Measurements from ENCODE around the gene TMTC1.
"Not testable (repeated sequence)": the region's sequence is repeated elsewhere in the genome, so short reads cannot be mapped to it uniquely, and the experiment has no call there.

Gene TMTC1

DNA sequence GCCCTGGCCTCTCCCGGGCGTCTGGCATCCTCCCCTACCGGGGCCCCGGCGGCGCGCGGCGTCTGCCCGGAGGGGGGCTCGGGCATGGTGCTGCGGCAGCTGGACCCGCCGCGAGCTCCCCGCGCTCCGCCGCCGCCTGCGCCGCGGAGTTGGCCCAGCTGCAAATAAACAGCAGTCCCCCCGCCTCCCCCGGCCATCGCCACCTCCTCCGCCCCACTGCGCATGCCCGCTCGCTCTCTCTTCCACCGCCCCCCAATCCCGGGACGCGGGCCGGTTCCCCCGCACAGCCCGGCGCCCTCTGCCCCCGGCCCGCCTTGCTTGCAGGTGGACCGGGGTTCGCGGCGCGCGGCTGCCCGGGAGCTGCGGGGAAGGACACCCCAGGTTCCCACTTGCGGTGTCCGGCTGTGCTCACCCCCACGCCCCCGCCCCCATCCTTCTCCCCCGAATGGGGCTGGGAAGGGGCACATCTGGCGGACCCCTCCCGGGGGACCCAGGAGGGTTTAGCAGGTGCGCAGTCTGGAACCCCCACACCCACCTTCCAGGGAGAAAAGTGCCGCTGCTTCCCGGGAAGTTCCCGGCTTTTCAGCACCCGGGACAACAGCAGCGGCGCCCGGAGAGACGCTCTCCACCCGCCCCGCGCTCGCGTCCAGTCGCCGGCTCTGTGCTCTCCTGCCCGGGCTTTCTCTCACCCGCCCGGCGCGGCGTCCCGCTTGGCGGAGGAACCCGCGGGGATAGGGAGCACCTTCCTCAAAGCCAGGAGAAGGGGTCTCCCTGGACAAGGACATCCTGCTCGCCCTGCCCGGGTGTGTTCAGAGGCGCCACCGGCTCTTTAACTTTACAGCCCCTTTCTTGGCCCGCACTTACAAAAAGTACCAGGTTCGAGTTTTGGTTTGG is at the start of gene TMTC1:
TSS of gene TMTC1 (minus strand) at position 170 of the 894 bp plus-strand sequence. CDS start 191 bp downstream, outside the sequence.
- DNase-seq (ENCODE audit: low spot score): no peak

DNA sequence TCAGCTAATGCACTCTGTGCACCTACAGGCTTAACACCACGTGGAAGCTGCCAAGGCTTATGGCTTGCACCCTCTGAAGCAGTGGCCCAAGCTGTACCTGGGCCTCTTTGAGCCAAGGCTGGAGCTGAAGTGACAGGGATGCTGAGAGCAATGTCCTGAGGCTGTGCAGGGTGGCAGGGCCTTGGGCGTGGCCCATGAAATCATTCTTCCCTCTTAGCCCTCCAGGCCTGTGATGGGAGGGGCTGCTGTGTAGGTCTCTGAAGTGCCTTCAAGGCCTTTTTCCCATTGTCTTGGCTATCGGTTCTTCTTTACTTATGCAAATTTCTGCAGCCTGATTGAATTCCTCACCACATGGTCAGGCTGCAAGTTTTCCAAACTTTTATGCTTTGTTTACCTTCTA is 47.4 kb upstream of the TMTC1 start:
- DNase-seq (ENCODE audit: low spot score): no peak

DNA sequence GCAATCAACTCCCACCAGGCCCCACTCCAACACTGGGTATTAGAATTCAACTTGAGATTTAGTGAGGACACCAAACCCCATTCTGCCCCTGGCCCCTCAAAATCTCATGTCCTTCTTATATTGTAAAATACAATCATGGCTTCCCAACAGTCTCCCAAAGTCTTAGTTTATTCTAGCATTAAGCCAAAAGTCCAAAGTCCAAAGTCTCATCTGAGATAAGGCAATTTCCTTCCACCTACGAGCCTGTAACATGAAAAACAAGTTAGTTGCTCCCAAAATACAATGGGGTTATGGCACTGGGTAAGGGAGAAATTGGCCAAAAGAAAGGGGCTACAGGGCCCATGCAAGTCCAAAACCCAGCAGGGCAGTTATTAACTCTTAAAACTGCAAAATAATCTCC is 46.6 kb upstream of the TMTC1 start:
- DNase-seq (ENCODE audit: low spot score): no peak

DNA sequence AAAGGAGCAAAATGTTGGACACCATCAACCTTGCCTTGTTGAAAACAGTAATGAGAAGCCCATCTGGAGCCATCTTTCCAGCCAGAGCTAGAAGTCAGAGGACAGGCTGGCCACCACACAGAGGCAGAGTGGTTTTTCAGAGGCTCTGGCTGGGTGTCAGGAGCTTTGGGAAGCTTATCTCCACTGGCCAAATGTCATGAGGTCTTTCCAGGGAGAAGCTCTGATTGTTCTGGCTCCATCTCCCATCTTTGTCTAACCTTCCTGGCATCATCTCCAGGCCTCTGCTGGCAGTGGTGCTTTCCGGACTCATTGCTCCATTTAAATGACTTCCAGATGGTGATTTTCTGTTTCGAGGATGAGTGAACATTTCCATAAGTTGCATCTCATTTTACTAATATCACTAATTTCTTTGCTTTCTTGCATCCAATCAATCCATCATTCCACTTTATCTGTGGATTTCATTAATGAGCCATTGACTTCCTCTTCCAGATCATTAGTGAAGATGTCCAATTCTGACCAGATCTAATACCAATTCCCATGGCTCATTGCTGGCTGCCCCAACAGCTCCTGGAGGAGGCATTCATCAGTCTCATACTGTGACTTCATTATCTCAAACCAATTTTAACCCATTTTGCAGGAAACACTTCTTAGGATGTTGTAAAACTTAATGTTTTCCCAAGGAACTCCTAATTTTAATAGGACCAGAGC is 35.3 kb upstream of the TMTC1 start:
- DNase-seq (ENCODE audit: low spot score): no peak

DNA sequence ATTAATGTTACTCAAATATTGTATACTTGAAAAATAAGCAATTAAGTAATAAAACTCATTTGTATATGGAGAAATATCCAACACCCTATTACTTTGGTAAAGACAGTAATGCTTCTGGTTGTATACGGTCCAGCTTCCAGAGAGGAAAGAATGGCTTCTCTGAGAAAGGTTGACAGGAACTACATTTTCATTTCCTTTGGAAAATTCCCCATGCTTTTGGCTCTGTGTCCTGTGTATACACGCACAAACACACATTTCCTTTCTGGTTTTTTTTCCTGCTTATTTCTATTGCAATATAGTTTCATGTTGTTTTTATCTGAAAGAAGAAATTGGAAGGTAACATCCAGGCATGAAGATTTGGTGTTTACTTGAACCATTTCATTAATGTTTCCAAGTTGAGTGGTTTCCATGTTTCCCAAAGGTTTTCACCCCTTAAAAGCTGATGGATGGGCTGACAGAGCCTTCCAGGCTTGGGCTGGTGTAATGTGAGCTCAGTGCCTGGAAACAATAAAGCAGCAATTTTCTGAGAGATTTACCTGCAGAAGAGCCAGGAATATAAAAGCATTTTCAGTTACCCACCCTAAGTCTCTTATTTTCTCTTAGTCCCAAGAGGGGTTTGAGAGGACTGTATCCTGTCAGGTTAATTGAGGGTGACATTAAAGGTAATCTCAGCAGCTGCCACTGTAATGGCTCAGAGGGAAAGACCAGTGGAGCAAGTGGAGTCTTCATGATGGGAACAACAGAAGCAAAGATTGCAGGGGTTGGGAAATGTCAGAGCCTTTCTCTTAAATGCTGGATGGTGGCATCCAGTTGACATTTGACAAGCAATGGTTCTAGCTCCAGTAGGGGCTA is 33.4 kb upstream of the TMTC1 start:
- DNase-seq (ENCODE audit: low spot score): no peak

DNA sequence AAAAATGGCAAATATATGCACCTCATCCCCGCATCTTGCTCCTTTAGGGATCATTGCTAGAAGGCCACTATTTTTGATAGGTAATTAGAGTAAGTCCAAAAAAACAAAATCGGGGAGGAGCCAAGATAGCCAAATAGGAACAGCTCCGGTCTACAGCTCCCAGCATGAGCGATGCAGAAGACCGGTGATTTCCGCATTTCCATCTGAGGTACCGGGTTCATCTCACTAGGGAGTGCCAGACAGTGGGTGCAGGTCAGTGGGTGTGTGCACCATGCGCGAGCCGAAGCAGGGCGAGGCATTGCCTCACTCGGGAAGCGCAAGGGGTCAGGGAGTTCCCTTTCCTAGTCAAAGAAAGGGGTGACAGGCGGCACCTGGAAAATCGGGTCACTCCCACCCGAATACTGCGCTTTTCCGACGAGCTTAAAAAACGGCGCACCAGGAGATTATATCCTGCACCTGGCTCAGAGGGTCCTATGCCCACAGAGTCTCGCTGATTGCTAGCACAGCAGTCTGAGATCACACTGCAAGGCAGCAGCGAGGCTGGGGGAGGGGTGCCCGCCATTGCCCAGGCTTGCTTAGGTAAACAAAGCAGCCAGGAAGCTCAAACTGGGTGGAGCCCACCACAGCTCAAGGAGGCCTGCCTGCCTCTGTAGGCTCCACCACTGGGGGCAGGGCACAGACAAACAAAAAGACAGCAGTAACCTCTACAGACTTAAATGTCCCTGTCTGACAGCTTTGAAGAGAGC is 26.0 kb upstream of the TMTC1 start:
- DNase-seq (ENCODE audit: low spot score): not testable (repeated sequence)

DNA sequence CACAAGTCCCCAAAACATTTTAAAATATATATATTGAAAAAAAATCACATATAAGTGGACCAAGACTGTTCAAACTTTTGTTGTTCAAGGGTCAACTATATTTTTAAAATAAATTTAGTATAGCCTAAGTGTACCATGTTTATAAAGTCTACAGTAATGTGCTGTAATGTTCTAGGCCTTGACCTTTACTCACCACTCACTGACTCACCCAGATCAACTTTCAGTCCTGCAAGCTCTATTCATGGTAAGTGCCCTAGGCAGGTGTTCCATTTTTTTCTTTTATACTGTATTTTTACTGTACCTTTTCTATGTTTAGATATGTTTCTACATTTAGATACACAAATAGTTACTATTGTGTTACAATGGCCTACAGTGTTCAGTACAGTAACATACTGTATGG is 23.4 kb upstream of the TMTC1 start:
- no peak for DNase-seq (ENCODE audit: low spot score)

- DNase-seq (ENCODE audit: low spot score): no peak
These were observed 20.3 kb upstream of the TMTC1 start for GRCh38 chr12:29804019-29804418.

- DNase-seq (ENCODE audit: low spot score): no peak
These were observed 15.8 kb upstream of the TMTC1 start for GRCh38 chr12:29799591-29799990.

- DNase-seq (ENCODE audit: low spot score): no peak
These were observed 14.0 kb upstream of the TMTC1 start for GRCh38 chr12:29797565-29798355.

- no peak for DNase-seq (ENCODE audit: low spot score)
These were observed 13.1 kb upstream of the TMTC1 start for GRCh38 chr12:29796823-29797263.

- DNase-seq (ENCODE audit: low spot score): no peak
These were observed 12.0 kb upstream of the TMTC1 start for GRCh38 chr12:29795715-29796114.

- no peak for DNase-seq (ENCODE audit: low spot score)
These were observed 11.1 kb upstream of the TMTC1 start for GRCh38 chr12:29794862-29795261.

GRCh38 chr12:29792853-29793252 is 9.1 kb upstream of the TMTC1 start:
- DNase-seq (ENCODE audit: low spot score): no peak

DNA sequence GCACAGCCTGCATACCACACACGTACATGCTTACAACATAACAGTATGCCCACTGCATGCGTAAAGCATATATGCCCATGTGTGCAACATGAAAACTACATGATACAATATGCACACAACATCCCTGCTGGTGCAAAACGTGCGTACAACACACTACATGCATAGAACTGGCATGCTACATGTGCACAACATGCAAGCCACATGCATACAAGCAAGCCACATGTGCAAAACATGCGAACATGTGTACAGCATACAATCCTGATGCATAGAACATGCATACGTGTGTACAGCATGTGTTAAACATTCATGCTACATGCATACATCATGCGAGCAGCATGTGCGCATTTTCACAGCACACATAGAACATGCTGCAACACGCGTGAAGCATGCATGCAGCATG is 8.4 kb upstream of the TMTC1 start:
- no peak for DNase-seq (ENCODE audit: low spot score)

GRCh38 chr12:29782871-29783772 is 620 bp downstream of the TMTC1 start:
- no peak for DNase-seq (ENCODE audit: low spot score)

DNA sequence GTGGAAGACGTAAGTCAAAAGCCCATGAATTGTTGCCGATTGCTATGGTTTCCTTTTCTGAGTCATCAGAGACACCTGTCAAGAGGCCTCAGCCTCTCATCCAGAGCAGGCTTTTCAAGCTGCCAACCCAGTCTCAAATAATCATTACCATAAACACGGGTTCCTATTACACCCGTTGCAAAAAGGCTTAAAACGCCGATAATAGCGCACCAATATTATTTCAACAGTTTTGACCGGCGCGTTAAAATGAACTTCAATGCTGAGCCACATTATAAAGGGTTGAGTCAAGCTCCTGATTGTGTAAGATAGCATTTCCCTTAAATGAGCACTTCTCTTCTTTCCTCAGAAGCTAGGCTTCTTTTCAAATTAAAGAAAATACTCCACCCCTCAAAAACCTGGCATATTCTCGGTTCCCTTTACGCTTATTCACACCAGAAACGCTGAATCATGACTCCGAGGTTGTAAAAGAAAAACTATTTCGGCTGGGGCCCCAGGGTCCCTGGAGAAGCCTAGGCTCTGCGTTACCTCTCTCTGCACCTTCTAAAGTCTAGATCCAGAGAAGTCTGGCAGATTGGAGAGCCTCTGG is 1.4 kb downstream of the TMTC1 start:
- DNase-seq (ENCODE audit: low spot score): no peak

DNA sequence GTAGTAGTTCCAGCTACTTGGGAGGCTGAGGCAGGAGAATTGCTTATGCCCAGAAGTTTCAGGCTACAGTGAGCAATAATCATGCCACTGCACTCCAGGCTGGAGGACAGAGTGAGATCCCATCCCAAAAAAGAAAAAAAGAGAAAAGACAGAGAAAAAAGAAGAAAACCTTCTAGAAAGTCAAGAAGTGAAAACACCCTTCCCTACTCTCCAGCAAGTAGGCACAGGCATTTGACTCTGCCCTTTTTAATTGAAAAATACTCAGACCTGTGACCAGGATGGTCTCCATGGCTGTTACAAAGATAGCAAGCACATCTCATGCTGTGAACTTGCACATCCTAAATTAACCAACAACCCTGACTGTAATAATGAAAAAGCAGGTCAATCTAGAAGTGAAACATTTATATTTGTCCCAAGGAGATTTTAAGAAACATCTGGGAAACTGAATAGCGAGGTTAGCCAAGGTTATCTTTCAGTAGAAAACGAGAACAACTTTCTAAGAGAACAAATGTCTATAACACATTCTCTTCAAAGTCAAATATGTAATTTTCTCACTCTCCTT is 2.0 kb downstream of the TMTC1 start:
- no peak for DNase-seq (ENCODE audit: low spot score)

GRCh38 chr12:29781188-29781587 is 2.6 kb downstream of the TMTC1 start:
- no peak for DNase-seq (ENCODE audit: low spot score)

Data from hematopoietic multipotent progenitor cell treated with erythropoietin and hydrocortisone succinate and interleukin-3 and kit ligand, for 15 days (in vitro differentiated cells).